T-helper 2 cell treated with Interferon-gamma antibody and Interleukin-4, amounts not matched to agents 5 μg/mL and 100 μg/mL, for 36 hours (primary cell): ENCODE measurements around the gene GAST.
A peak's percentile ranks its signal among the peaks of the same experiment; 100 is the strongest.

Experiments used
- DNase-seq: peaks from one replicate; pipeline ENCODE4 v3.0.0; 2021; ENCODE audit warnings: low spot score
- H3K27ac Mint-ChIP-seq: one replicate; pipeline ENCODE4 v1.8.0; 2021; ENCODE audit warnings: mild to moderate bottlenecking, mixed read lengths
- H3K27me3 Mint-ChIP-seq: one replicate; pipeline ENCODE4 v1.8.0; 2021; ENCODE audit warnings: low read depth, mixed read lengths
- H3K36me3 Mint-ChIP-seq: one replicate; pipeline ENCODE4 v1.8.0; 2021; ENCODE audit warnings: low read depth, mixed read lengths
- H3K4me1 Mint-ChIP-seq: one replicate; pipeline ENCODE4 v1.8.0; 2021; ENCODE audit warnings: low read depth, mixed read lengths
- H3K4me3 Mint-ChIP-seq: one replicate; pipeline ENCODE4 v1.8.0; 2022; ENCODE audit warnings: mild to moderate bottlenecking, moderate library complexity, mixed read lengths
- H3K9me3 Mint-ChIP-seq: one replicate; pipeline ENCODE4 v1.8.0; 2021; ENCODE audit warnings: mixed read lengths

The GAST gene

DNA sequence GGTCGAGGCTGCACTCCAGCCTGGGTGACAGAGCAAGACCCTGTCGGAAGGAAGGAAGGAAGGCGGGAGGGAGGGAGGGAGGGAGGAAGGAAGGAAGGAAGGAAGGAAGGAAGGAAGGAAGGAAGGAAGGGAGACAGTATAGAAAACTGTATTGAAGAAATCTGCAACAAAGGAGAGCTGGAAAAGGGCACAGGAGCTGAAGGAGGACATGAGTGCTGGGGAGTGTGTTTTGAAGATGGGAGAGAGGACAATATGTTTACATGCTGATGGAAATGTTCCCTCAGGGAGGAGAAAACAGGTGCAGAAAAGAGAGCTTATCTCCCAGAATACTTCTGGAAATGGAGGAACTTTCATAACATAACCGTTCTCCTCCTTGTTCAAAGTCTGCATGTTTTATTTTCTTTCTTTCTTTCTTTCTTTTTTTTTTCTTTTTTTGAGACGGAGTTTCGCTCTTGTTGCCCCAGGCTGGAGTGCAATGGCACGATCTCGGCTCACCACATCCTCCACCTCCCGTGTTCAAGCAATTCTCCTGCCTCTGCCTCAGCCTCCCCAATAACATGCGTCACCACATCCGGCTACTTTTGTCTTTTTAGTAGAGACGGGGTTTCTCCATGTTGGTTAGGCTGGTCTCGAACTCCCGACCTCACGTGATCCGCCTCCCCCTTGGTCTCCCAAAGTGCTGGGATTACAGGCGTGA is 25.0 kb downstream of the GAST start:
- no peaks in the 10 kb centered on the region for H3K36me3 Mint-ChIP-seq
- H3K27ac Mint-ChIP-seq, result peak overlapping the region; percentile 46
- peak overlapping the region; percentile 3 for H3K4me3 Mint-ChIP-seq
- H3K27me3 Mint-ChIP-seq, result peaks cover 42% of the 10 kb centered on the region
- H3K4me1 Mint-ChIP-seq, result peaks cover 1% of the 10 kb centered on the region
- no peak for DNase-seq
- no peaks in the 10 kb centered on the region for H3K9me3 Mint-ChIP-seq

GRCh38 chr17:41737680-41738023 is 25.5 kb downstream of the GAST start:
- Mint-ChIP-seq H3K36me3 (no peaks in the 10 kb centered on the region), H3K27ac (peak overlapping the region; percentile 46), H3K4me1 (peaks cover 1% of the 10 kb centered on the region), H3K9me3 (no peaks in the 10 kb centered on the region), H3K27me3 (peaks cover 37% of the 10 kb centered on the region), H3K4me3 (no peak overlapping the region)
- DNase-seq, result no peak

DNA sequence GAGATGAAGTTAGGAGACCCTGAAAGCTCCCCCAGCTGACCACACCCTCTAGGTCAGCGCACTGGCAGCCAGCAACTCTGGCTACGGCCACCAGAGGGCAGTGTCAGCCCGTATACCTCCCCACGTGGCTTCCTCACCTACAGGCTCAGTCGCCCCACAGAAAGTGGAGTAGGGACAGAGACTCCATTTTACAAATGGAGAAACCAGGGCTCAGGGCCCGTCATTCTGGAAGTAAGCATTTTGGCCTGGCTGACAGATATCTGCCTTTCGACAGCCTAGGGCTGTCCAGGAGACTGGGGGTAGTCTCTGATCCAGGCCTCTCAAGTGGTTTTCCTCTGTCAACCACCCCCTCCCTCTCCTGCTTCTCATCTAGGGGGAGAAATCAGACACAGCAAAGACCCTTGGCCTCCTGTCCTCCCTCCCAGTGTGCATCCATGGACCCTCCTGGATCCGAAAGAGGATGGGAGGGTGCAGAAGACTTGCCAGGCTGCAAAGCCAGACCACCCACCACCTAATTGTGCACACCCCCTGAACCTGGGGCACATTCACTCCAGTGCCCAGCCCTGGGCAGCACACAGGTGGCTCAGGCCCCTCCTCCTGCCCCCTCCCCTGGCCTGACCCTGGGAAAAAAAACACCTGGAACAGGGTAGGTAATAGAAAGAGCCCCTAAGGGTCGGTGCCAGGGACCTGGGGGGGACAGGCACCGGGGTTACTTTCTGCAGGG is 26.1 kb downstream of the GAST start:
- Mint-ChIP-seq H3K4me1 (peaks cover 1% of the 10 kb centered on the region), H3K36me3 (no peaks in the 10 kb centered on the region), H3K27ac (no peak overlapping the region)

GRCh38 chr17:41738801-41739112 is 26.6 kb downstream of the GAST start:
- Mint-ChIP-seq H3K27ac (no peak overlapping the region), H3K4me1 (peaks cover 1% of the 10 kb centered on the region), H3K4me3 (no peak overlapping the region), H3K27me3 (peaks cover 29% of the 10 kb centered on the region), H3K9me3 (no peaks in the 10 kb centered on the region), H3K36me3 (no peaks in the 10 kb centered on the region)
- DNase-seq, result no peak

More for the DNA sequence above, 26.1 kb downstream of the GAST start:
- peaks cover 33% of the 10 kb centered on the region for H3K27me3 Mint-ChIP-seq
- peak; percentile 79 for DNase-seq
- H3K9me3 Mint-ChIP-seq, result no peaks in the 10 kb centered on the region
- H3K4me3 Mint-ChIP-seq, result no peak overlapping the region

GRCh38 chr17:41739661-41740352 is 27.7 kb downstream of the GAST start:
- H3K4me1 Mint-ChIP-seq, result peaks cover 1% of the 10 kb centered on the region
- no peaks in the 10 kb centered on the region for H3K36me3 Mint-ChIP-seq
- no peak for DNase-seq
- no peak overlapping the region for H3K4me3 Mint-ChIP-seq
- peaks cover 23% of the 10 kb centered on the region for H3K27me3 Mint-ChIP-seq
- no peaks in the 10 kb centered on the region for H3K9me3 Mint-ChIP-seq
- H3K27ac Mint-ChIP-seq, result no peak overlapping the region

DNA sequence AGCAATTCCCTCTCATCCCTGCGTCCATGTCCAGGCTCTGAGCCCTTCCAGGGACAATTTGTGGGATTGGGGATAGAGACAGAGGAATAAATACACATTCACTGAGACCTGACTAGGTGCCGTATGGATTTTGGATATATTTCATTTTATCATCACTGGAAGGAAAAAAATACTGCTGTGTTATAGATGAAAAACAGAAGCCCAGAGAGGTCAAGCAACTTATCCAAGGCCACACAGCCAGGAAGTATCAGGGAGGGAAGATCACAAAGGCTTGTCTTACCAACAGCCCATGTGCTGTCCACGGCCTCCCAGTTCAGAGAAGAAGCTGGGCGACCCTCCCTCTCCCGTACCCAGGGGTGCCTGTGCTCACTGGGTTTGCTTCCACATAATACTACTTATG is 28.4 kb downstream of the GAST start:
- H3K27me3 Mint-ChIP-seq, result peaks cover 18% of the 10 kb centered on the region
- H3K4me3 Mint-ChIP-seq, result no peak overlapping the region
- H3K27ac Mint-ChIP-seq, result no peak overlapping the region
- no peak for DNase-seq
- H3K9me3 Mint-ChIP-seq, result no peaks in the 10 kb centered on the region
- no peaks in the 10 kb centered on the region for H3K4me1 Mint-ChIP-seq
- no peaks in the 10 kb centered on the region for H3K36me3 Mint-ChIP-seq

- H3K4me1 Mint-ChIP-seq, result no peaks in the 10 kb centered on the region
- H3K9me3 Mint-ChIP-seq, result no peaks in the 10 kb centered on the region
- H3K27ac Mint-ChIP-seq, result no peak overlapping the region
- H3K4me3 Mint-ChIP-seq, result no peak overlapping the region
- peaks cover 6% of the 10 kb centered on the region for H3K27me3 Mint-ChIP-seq
- DNase-seq, result no peak
- H3K36me3 Mint-ChIP-seq, result no peaks in the 10 kb centered on the region
Observed at GRCh38 chr17:41741709-41742108, 29.6 kb downstream of the GAST start.

GRCh38 chr17:41748275-41748674 is 36.1 kb downstream of the GAST start:
- no peaks in the 10 kb centered on the region for H3K36me3 Mint-ChIP-seq
- H3K27me3 Mint-ChIP-seq, result no peaks in the 10 kb centered on the region
- no peaks in the 10 kb centered on the region for H3K4me1 Mint-ChIP-seq
- no peak for DNase-seq
- no peak overlapping the region for H3K4me3 Mint-ChIP-seq
- no peaks in the 10 kb centered on the region for H3K9me3 Mint-ChIP-seq
- no peak overlapping the region for H3K27ac Mint-ChIP-seq

DNA sequence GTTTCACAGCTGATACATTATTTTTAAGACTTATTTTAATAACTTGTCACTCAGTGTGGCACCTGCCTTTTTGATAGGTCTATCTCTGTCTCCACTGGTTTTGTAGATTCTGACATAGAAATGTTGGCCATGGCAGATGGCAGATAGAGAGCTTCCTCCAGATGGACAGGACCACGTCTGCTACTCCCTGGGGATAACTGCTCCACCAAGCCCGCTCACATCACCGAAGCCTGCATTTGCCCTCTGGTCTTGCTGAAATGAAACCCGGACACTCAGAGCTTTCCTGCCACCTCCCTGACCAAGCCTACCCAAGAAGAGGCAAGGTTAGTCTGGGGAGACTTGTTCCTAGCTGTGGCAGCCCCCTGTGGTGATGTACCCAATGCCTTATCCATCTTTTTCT is 38.7 kb downstream of the GAST start:
- Mint-ChIP-seq H3K27me3 (no peaks in the 10 kb centered on the region), H3K4me1 (no peaks in the 10 kb centered on the region), H3K4me3 (no peak overlapping the region), H3K27ac (no peak overlapping the region), H3K36me3 (no peaks in the 10 kb centered on the region), H3K9me3 (no peaks in the 10 kb centered on the region)
- no peak for DNase-seq

DNA sequence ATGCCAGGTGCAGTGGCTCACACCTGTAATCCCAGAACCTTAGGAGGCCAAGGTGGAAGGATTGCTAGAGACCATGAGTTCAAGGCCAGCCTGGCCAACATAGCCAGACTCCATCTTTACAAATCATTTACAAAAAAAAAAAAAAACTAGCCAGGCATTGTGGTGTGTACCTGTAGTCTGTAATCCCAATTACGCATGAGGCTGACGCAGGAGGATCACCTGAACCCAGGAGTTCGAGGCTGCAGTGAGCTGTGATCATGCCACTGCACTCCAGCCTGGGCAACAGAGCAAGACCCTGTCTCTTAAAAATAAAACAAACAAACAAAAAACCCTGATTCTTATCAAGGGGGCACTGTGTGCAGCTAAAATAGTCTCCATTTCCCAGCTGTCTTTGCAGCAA is 39.2 kb downstream of the GAST start:
- DNase-seq, result no peak
- Mint-ChIP-seq H3K27me3 (no peaks in the 10 kb centered on the region), H3K9me3 (no peaks in the 10 kb centered on the region), H3K4me3 (no peak overlapping the region), H3K27ac (no peak overlapping the region), H3K4me1 (no peaks in the 10 kb centered on the region), H3K36me3 (no peaks in the 10 kb centered on the region)

DNA sequence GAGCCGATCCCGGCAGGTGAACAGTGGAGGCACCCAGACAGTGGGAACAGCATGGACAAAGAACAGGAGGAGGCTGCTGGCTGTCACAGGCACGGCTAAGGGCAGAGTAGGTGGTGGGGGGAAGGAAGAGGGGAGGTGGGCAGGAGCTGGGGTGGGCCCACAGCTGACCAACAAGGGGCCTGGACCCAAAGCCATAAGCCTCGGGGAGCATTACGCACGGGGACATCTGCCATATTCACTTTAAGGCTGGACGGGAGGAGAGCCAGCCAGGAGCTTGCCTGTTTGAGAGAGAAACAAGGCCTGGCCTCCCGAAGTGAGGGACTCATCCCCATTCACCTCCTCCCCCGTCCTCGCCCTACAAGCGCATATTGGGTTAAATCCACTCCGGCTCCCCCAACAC is 41.9 kb downstream of the GAST start:
- Mint-ChIP-seq H3K4me3 (no peak overlapping the region), H3K36me3 (no peaks in the 10 kb centered on the region), H3K27ac (no peak overlapping the region), H3K27me3 (no peaks in the 10 kb centered on the region), H3K4me1 (no peaks in the 10 kb centered on the region), H3K9me3 (no peaks in the 10 kb centered on the region)
- DNase-seq, result no peak

- Mint-ChIP-seq H3K9me3 (no peaks in the 10 kb centered on the region), H3K36me3 (no peaks in the 10 kb centered on the region), H3K4me3 (no peak overlapping the region), H3K27ac (no peak overlapping the region), H3K27me3 (no peaks in the 10 kb centered on the region), H3K4me1 (no peaks in the 10 kb centered on the region)
- DNase-seq, result no peak
Observed at GRCh38 chr17:41758601-41759000, 46.5 kb downstream of the GAST start.

DNA sequence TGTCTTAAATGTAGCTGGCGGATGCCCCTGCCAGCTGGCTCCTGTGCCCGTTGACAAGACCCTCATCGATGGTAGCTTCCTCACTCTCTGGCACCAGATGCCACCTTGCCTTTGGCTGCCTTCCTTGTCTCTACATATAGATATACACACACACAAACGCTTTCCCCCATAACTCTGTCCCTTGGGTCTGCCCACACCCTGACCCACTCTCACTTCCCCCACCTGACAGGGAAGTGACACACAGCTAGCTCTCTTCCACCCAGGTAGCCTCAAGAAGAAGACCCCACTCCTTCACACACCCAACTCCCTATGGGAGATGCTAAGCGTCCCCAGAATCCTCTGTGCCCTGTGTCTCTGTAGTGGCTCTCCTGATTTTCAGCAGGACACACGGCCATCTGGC is 48.7 kb downstream of the GAST start:
- no peaks in the 10 kb centered on the region for H3K4me1 Mint-ChIP-seq
- H3K27me3 Mint-ChIP-seq, result no peaks in the 10 kb centered on the region
- no peak for DNase-seq
- H3K9me3 Mint-ChIP-seq, result no peaks in the 10 kb centered on the region
- H3K36me3 Mint-ChIP-seq, result no peaks in the 10 kb centered on the region
- no peak overlapping the region for H3K4me3 Mint-ChIP-seq
- H3K27ac Mint-ChIP-seq, result no peak overlapping the region

DNA sequence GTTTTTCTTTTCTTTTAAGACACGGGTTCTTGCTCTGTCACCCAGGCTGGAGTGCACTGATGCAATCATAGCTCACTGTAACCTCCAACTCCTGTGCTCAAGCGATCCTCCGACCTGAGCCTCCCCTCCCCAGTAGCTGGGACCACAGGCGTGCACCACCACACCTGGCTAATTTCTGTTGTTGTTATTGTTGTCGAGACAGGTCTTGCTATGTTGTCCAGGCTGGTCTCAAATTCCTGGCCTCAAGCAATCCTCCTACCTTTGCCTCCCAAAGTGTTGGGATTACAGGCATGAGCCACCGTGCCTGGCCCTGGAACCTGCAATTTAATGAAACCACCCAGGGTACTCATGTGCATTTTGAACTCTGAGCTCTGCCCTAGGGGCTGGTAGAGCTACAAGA is 50.3 kb downstream of the GAST start:
- DNase-seq, result no peak
- H3K4me3 Mint-ChIP-seq, result no peak overlapping the region
- no peaks in the 10 kb centered on the region for H3K36me3 Mint-ChIP-seq
- H3K9me3 Mint-ChIP-seq, result no peaks in the 10 kb centered on the region
- no peak overlapping the region for H3K27ac Mint-ChIP-seq
- no peaks in the 10 kb centered on the region for H3K4me1 Mint-ChIP-seq
- H3K27me3 Mint-ChIP-seq, result no peaks in the 10 kb centered on the region
